Gastrocnemius medialis (tissue), 4 donors: ENCODE measurements around the gene MGMT. TPM values are rescaled to one million over a fixed set of nuclear protein-coding genes. Genes with fewer than 3 reads are reported as not detected.
A peak's percentile ranks its signal among the peaks of the same experiment; 100 is the strongest.

Experiments
- ATAC-seq, 2 donors: fragments of 150-250 bp; one replicate each; pipeline ENCODE4 v1.9.1; 2016
- DNase-seq, 2 donors: peaks; one replicate each; pipeline ENCODE4 v3.0.0-alpha.2; 2019
- H3K27ac ChIP-seq, 4 donors: fragments of 200-600 bp; sonication (generic); 1 replicate in 1 of 4; 2 replicates in 3 of 4; pipeline ENCODE4 v1.5.1; 2016 to 2018; ENCODE audit warnings: mild to moderate bottlenecking in 2 of 4, moderate library complexity in 1 of 4
- H3K27me3 ChIP-seq, 3 donors: fragments of 200-600 bp; sonication (generic) in 2 of 3; 1 replicate in 1 of 3; 2 replicates in 2 of 3; pipeline versions ENCODE4 v1.5.1 to v1.6.0; 2016 to 2019; ENCODE audit warnings: mild to moderate bottlenecking in 1 of 3, moderate library complexity in 1 of 3
- H3K36me3 ChIP-seq, 2 donors: fragments of 200-600 bp; sonication (generic) in 1 of 2; one replicate each; pipeline ENCODE4 v1.5.1; 2017 to 2018
- H3K4me1 ChIP-seq, 2 donors: fragments of 200-600 bp; sonication (generic) in 1 of 2; one replicate each; pipeline ENCODE4 v1.5.1; 2016 to 2017; ENCODE audit warnings: mild to moderate bottlenecking in 2 of 2
- H3K4me3 ChIP-seq, 4 donors: fragments of 200-600 bp; sonication (generic) in 3 of 4; 1 replicate in 1 of 4; 2 replicates in 3 of 4; pipeline ENCODE4 v1.5.1; 2016 to 2019; ENCODE audit warnings: mild to moderate bottlenecking in 2 of 4
- H3K9me3 ChIP-seq, 3 donors: fragments of 200-600 bp; sonication (generic) in 2 of 3; 1 replicate in 1 of 3; 2 replicates in 2 of 3; pipeline ENCODE4 v1.5.1; 2016 to 2019
- POLR2A ChIP-seq, 2 donors: fragments of 450-650 bp; IDR thresholded peaks; one replicate each; pipeline ENCODE4 v1.6.1; 2017; ENCODE audit warnings: antibody characterized with exemption in 2 of 2, mild to moderate bottlenecking in 2 of 2, moderate library complexity in 2 of 2
- in situ Hi-C, 4 donors: fragments of 200-750 bp; cut with MboI; loops; one replicate each; pipeline versions ENCODE4 v1.15.0 to v1.8.0; 2017; ENCODE audit warnings: low sequenced_read_pairs in 4 of 4
- intact Hi-C: fragments of 100-400 bp; cut with DNase I; formaldehyde crosslinking; loops from one replicate; pipeline ENCODE4 v1.15.1; 2023; ENCODE audit warnings: low total_unique reads
- total RNA-seq, 4 donors: library from RNA; depleted of rRNA; stranded (reverse); fragments of >200 nt; gene quantifications; one replicate each; pipeline versions ENCODE4 v1.1.0 to v1.2.3, GENCODE V29; 2016
- TF ChIP-seq, protein P1 (sequence below), 5 experiments: fragments of 450-650 bp in 3 of 5; fragments of 200-600 bp in 2 of 5; sonication (generic) in 2 of 5; IDR thresholded peaks in 4 of 5; conservative IDR thresholded peaks in 1 of 5; 1 replicate in 4 of 5; 2 replicates in 1 of 5; pipeline ENCODE4 v1.5.1; 2016 to 2019; ENCODE audit warnings: antibody characterized with exemption in 5 of 5, mild to moderate bottlenecking in 3 of 5, moderate library complexity in 3 of 5

Gene MGMT
- total RNA-seq, 4 donors from 2014 or later = 8.9 to 20.7 (median 17.1) TPM

DNA sequence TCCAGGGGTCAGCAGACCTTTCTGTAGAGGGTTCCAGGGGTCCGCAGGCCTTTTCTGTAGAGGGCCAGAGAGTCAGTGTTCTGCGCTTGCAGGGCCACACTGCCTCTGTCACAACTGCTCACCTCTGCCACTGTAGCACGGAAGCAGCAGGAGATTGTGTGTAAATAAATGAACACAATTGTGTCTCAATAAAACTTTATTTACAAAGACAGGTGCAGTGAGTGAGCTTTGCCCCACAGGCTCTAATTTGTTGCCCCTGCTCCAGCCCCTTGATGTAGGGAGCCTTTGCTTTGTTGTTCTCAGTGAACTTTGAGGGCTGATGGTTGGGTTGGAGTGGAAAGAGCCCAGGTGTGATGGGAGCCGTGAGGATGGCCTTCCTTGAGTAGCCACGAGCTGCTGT lies 67.8 kb downstream of the MGMT start:
- H3K27me3 ChIP-seq = no peaks in the 10 kb centered on the region
- DNase-seq (no peak), ATAC-seq (no peak)
- peaks cover 4% of the 10 kb centered on the region in 2 donors for H3K4me1 ChIP-seq
- TF ChIP-seq, protein P1, sequence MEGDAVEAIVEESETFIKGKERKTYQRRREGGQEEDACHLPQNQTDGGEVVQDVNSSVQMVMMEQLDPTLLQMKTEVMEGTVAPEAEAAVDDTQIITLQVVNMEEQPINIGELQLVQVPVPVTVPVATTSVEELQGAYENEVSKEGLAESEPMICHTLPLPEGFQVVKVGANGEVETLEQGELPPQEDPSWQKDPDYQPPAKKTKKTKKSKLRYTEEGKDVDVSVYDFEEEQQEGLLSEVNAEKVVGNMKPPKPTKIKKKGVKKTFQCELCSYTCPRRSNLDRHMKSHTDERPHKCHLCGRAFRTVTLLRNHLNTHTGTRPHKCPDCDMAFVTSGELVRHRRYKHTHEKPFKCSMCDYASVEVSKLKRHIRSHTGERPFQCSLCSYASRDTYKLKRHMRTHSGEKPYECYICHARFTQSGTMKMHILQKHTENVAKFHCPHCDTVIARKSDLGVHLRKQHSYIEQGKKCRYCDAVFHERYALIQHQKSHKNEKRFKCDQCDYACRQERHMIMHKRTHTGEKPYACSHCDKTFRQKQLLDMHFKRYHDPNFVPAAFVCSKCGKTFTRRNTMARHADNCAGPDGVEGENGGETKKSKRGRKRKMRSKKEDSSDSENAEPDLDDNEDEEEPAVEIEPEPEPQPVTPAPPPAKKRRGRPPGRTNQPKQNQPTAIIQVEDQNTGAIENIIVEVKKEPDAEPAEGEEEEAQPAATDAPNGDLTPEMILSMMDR (IDR thresholded peaks at IDR 0.05 in 4 of 5, conservative IDR thresholded peaks at IDR 0.05 in 1 of 5) = no peak
- no peak for TF ChIP-seq POLR2A (IDR thresholded peaks at IDR 0.05)
- in situ Hi-C loops = no loop called here
- H3K9me3 ChIP-seq = no peaks in the 10 kb centered on the region
- no peak overlapping the region for H3K4me3 ChIP-seq
- peaks cover 0 to 6% of the 10 kb centered on the region in 2 donors for H3K36me3 ChIP-seq
- intact Hi-C loops = no loop called here
- no peak overlapping the region for H3K27ac ChIP-seq

DNA sequence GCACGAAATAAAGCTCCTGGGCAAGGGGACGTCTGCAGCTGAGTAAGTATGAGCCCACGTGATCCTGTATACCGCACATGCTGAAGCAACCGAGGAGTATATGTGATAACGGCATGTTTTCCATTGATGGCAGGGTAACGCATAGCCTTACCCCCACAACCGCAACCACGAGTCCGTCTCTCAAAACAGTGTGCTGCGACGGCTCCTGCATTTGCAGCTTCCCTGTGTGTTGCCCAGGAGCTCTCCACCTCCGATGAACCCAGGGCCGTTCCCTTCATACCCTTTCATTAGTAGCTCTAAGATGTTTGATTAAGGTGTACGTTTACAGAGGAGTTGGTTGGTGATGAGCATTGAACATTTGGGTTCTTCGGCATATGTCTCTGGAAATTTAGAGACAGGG lies 69.3 kb downstream of the MGMT start:
- Histone ChIP-seq H3K27ac (no peak overlapping the region), H3K9me3 (no peaks in the 10 kb centered on the region), H3K36me3 (peaks cover 0 to 6% of the 10 kb centered on the region in 2 donors), H3K27me3 (no peaks in the 10 kb centered on the region), H3K4me3 (no peak overlapping the region), H3K4me1 (peaks cover 4 to 12% of the 10 kb centered on the region in 2 donors)
- no peak for TF ChIP-seq POLR2A (IDR thresholded peaks at IDR 0.05)
- TF ChIP-seq, protein P1 (IDR thresholded peaks at IDR 0.05 in 4 of 5, conservative IDR thresholded peaks at IDR 0.05 in 1 of 5) = no peak
- DNase-seq = no peak
- in situ Hi-C loops = no loop called here
- ATAC-seq = no peak
- intact Hi-C loops = no loop called here

DNA sequence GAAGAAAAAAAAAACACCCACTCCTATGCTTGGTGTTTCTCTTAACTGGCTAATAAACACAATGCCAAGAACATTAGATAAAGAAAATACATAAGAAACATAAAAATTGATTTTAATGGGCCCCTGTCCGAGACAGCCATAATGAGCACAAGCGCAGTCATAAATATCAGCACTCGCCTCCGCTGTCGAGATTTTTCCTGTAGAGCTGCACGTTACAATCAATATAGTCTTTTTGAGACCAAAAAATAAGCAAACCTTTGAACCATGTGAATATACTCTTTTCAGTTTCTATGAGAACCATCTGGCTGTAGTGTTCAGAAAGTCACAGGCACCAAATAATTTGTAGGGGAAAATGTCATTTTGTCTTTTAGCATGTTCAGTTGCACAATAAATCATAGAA lies 70.1 kb downstream of the MGMT start:
- Histone ChIP-seq H3K4me3 (no peak overlapping the region), H3K4me1 (peaks cover 4 to 12% of the 10 kb centered on the region in 2 donors), H3K9me3 (no peaks in the 10 kb centered on the region), H3K27ac (no peak overlapping the region), H3K36me3 (peaks cover 0 to 6% of the 10 kb centered on the region in 2 donors), H3K27me3 (no peaks in the 10 kb centered on the region)
- in situ Hi-C loops = no loop called here
- no peak for DNase-seq
- no peak for TF ChIP-seq POLR2A (IDR thresholded peaks at IDR 0.05)
- TF ChIP-seq, protein P1 (IDR thresholded peaks at IDR 0.05 in 4 of 5, conservative IDR thresholded peaks at IDR 0.05 in 1 of 5) = no peak
- ATAC-seq = no peak
- intact Hi-C loops = no loop called here

DNA sequence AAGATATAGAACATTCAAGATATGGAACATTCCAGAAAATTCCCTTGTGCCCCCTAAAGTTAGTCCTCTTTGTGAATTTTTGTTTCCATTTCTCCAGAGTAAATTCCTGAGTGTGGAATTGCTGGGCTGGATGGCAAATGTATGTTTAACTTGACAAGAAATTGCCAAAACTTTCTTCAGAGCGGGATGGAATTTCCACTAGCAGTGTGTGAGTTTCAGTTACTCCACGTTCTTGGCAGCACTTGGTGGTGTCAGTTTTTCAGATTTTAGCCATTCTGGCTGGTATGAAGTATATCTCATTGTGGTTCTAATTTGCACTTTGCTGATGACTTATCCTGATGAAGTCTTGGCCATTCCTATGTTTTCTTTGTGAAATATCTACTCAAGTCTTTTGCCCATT lies 71.2 kb downstream of the MGMT start:
- no peak overlapping the region for H3K4me3 ChIP-seq
- H3K4me1 ChIP-seq = peaks cover 0 to 12% of the 10 kb centered on the region in 2 donors
- no peak for DNase-seq
- intact Hi-C loops (no loop called here), in situ Hi-C loops (no loop called here)
- TF ChIP-seq, protein P1 (IDR thresholded peaks at IDR 0.05 in 4 of 5, conservative IDR thresholded peaks at IDR 0.05 in 1 of 5) = no peak
- TF ChIP-seq POLR2A (IDR thresholded peaks at IDR 0.05) = no peak
- no peaks in the 10 kb centered on the region for H3K9me3 ChIP-seq
- H3K27me3 ChIP-seq = no peaks in the 10 kb centered on the region
- H3K27ac ChIP-seq = no peak overlapping the region
- no peak for ATAC-seq
- H3K36me3 ChIP-seq = peaks cover 0 to 6% of the 10 kb centered on the region in 2 donors

DNA sequence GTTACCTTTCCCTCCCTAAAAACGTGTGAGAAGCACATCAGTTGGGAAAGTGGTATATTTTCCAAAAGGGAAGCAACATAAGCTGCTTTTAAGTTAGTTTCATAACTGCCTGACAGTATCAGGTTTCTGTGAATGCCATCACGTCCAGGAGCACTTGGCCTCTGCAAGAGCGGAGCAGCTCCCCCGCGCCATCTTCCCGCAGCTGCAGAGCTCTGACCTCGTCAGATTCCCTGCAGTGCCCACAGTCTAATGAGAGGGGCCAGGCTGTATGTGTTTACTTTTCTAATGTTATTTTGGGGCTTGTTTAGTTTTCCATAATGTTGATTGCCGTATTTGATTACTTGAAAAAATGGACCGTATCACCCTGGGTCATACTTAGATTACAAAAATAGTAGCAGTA lies 74.2 kb downstream of the MGMT start:
- Histone ChIP-seq H3K36me3 (peaks cover 0 to 6% of the 10 kb centered on the region in 2 donors), H3K4me3 (no peak overlapping the region), H3K27me3 (no peaks in the 10 kb centered on the region), H3K27ac (no peak overlapping the region), H3K9me3 (no peaks in the 10 kb centered on the region), H3K4me1 (peaks cover 11 to 16% of the 10 kb centered on the region in 2 donors)
- in situ Hi-C loops (no loop called here), intact Hi-C loops (no loop called here)
- DNase-seq = no peak
- TF ChIP-seq, protein P1 (IDR thresholded peaks at IDR 0.05 in 4 of 5, conservative IDR thresholded peaks at IDR 0.05 in 1 of 5) = no peak
- TF ChIP-seq POLR2A (IDR thresholded peaks at IDR 0.05) = no peak
- peak in 1 of 2 donors; percentile 44 for ATAC-seq
